Lung (tissue), 12 donors: ENCODE data around the gene PCYT2. TPM values are rescaled to one million over a fixed set of nuclear protein-coding genes. Genes with fewer than 3 reads are reported as not detected.
A peak's percentile ranks its signal among the peaks of the same experiment; 100 is the strongest.

Experiments
- ATAC-seq: fragments of 200-7000 bp; cut with Tn5 transposase; one replicate; pipeline ENCODE4 v1.9.1; 2020; ENCODE audit warnings: moderate number of reproducible peaks; ENCODE audit not compliant: insufficient read depth, low FRiP score
- DNase-seq, 3 donors: peaks; one replicate each; pipeline ENCODE4 v3.0.0-alpha.2; 2013 to 2017
- H3K27ac ChIP-seq, 2 donors: one replicate each; pipeline ENCODE4 v1.5.1; 2013; ENCODE audit warnings: mild to moderate bottlenecking in 2 of 2, moderate library complexity in 2 of 2, control low read depth in 1 of 2, inconsistent platforms in 1 of 2, low read depth in 1 of 2, low read length in 1 of 2
- H3K27me3 ChIP-seq, 3 donors: one replicate each; pipeline ENCODE4 v1.5.1; 2013; ENCODE audit warnings: low read length in 2 of 3; ENCODE audit not compliant: control insufficient read depth in 3 of 3, insufficient read depth in 3 of 3
- H3K36me3 ChIP-seq, 4 donors: one replicate each; pipeline ENCODE4 v1.5.1; 2013; ENCODE audit warnings: low read length in 4 of 4, mild to moderate bottlenecking in 1 of 4, moderate library complexity in 1 of 4; ENCODE audit not compliant: control insufficient read depth in 4 of 4, insufficient read depth in 4 of 4
- H3K4me1 ChIP-seq, 5 donors: one replicate each; pipeline ENCODE4 v1.5.1; 2013; ENCODE audit warnings: low read length in 5 of 5, mild to moderate bottlenecking in 2 of 5, moderate library complexity in 1 of 5; ENCODE audit not compliant: control insufficient read depth in 5 of 5, insufficient read depth in 5 of 5
- H3K4me3 ChIP-seq: one replicate; pipeline ENCODE4 v1.5.1; 2013; ENCODE audit warnings: mild to moderate bottlenecking, control low read depth, moderate library complexity
- H3K9ac ChIP-seq, 2 donors: one replicate each; pipeline ENCODE4 v1.5.1; 2013; ENCODE audit warnings: low read length in 2 of 2, control low read depth in 1 of 2; ENCODE audit not compliant: insufficient read depth in 1 of 2
- H3K9me3 ChIP-seq, 4 donors: one replicate each; pipeline ENCODE4 v1.5.1; 2013; ENCODE audit warnings: low read length in 3 of 4, mild to moderate bottlenecking in 1 of 4, moderate library complexity in 1 of 4; ENCODE audit not compliant: control insufficient read depth in 4 of 4, insufficient read depth in 3 of 4
- CTCF ChIP-seq: IDR thresholded peaks from 2 replicates; pipeline ENCODE4 v1.5.1; 2012; ENCODE audit warnings: mild to moderate bottlenecking; ENCODE audit errors: control extremely low read depth, extremely low read depth
- WGBS, 2 donors: extraction: QIAGEN DNeasy Blood & Tissue Kit; methylation state at CpG; one replicate each; pipeline ENCODE4 v1.1.7; 2013; 5-methylcytosine and 5-hydroxymethylcytosine counted together
- polyA plus RNA-seq, 2 donors: library from polyadenylated mRNA; stranded (reverse); fragments of 200-250 nt; gene quantifications; one replicate each; pipeline ENCODE4 v1.2.1, GENCODE V29; 2013
- total RNA-seq, 2 donors: library from RNA; depleted of rRNA in 1 of 2; stranded (reverse); fragments of >200 nt in 1 of 2; gene quantifications; one replicate each; pipeline ENCODE4 v1.2.1, GENCODE V29; 2014 to 2021
- donor health status: control.
- donor health status: control.
- donor health status: Bipolar disorder and iron deficiency.
- donor health status: healthy.
- donor health status: DM: yes; HTN: yes; CAD: no.

PCYT2 gene
- total and polyA plus RNA-seq, 4 donors = 23.0 to 91.6 (median 67.5) TPM

GRCh38 chr17:81925860-81926450, 14.8 kb upstream of the PCYT2 start:
- Histone ChIP-seq H3K27me3 (no peaks in the 10 kb centered on the region), H3K9ac (peak overlapping the region in 1 of 2 donors; percentile 32), H3K4me3 (peak overlapping the region; percentile 83), H3K9me3 (no peaks in the 10 kb centered on the region), H3K27ac (peak overlapping the region; percentile 89 to 90), H3K4me1 (peaks cover 5 to 43% (median 12%) of the 10 kb centered on the region in 5 donors), H3K36me3 (peaks cover 0 to 14% (median 6%) of the 10 kb centered on the region in 4 donors)
- TF ChIP-seq CTCF = no peak
- ATAC-seq = no peak
- WGBS, 2 donors = 48 to 51% methylated on average over 10 of the region's 10 CpGs
- no peak for DNase-seq

GRCh38 chr17:81924557-81925532, 13.6 kb upstream of the PCYT2 start:
- peak overlapping the region in 1 of 2 donors; percentile 12 for H3K27ac ChIP-seq
- peaks cover 0 to 21% (median 7%) of the 10 kb centered on the region in 4 donors for H3K36me3 ChIP-seq
- H3K27me3 ChIP-seq = no peaks in the 10 kb centered on the region
- peaks cover 0 to 36% (median 12%) of the 10 kb centered on the region in 5 donors for H3K4me1 ChIP-seq
- no peak overlapping the region for H3K4me3 ChIP-seq
- no peaks in the 10 kb centered on the region for H3K9me3 ChIP-seq
- ATAC-seq = no peak
- WGBS, 2 donors = 56 to 69% methylated on average over 21 of the region's 21 CpGs
- DNase-seq = peak in 1 of 3 donors; percentile 12
- H3K9ac ChIP-seq = no peak overlapping the region
- TF ChIP-seq CTCF = no peak

GRCh38 chr17:81923302-81924260, 12.4 kb upstream of the PCYT2 start:
- no peaks in the 10 kb centered on the region for H3K9me3 ChIP-seq
- H3K27me3 ChIP-seq = no peaks in the 10 kb centered on the region
- H3K36me3 ChIP-seq = peaks cover 0 to 28% (median 7%) of the 10 kb centered on the region in 4 donors
- peak; percentile 36 for ATAC-seq
- WGBS, 2 donors = 13 to 34% methylated on average over 25 to 32 of the region's 32 CpGs
- TF ChIP-seq CTCF = no peak
- no peak overlapping the region for H3K9ac ChIP-seq
- H3K4me1 ChIP-seq = peaks cover 0 to 35% (median 12%) of the 10 kb centered on the region in 5 donors
- H3K27ac ChIP-seq = peak overlapping the region in 1 of 2 donors; percentile 37
- H3K4me3 ChIP-seq = no peak overlapping the region
- peak; percentile 61 to 73 (median 63) for DNase-seq
